Ovary (tissue), 3 donors: Measurements from ENCODE around the gene SLC6A4.

Experiments
- POLR2A ChIP-seq: fragments of 450-650 bp; IDR thresholded peaks from one replicate; pipeline ENCODE4 v1.6.1; 2017; ENCODE audit warnings: antibody characterized with exemption, mild to moderate bottlenecking, moderate library complexity
- TF ChIP-seq, protein P1 (sequence below), 3 donors: fragments of 450-650 bp in 2 of 3; fragments of 200-600 bp in 1 of 3; IDR thresholded peaks; one replicate each; pipeline versions ENCODE4 v1.5.1 to v1.8.0; 2016 to 2022; ENCODE audit warnings: antibody characterized with exemption in 3 of 3, mild to moderate bottlenecking in 1 of 3
- donor health status: DM: no; HTN: no; CAD: no.

DNA sequence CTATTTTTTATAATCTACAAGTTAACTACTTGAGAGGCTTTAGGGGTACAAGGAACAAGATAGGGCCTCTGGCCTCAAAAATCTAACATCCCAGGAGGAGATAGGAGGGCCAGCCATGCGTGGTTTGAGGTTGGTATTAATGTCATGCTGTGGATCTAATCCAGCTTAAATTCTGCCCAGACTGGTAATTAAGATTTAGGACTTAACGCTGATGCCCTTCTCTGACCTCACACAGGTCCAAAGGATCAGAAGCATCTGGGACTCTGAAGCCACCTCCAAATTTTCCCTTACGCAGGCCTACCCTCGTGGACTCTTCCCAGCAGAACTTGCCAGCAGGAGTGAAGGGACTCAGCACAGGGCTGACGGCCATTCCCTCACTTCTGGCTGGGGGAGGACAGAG lies 15.1 kb downstream of the SLC6A4 start:
- no peak for TF ChIP-seq POLR2A
- TF ChIP-seq, protein P1, sequence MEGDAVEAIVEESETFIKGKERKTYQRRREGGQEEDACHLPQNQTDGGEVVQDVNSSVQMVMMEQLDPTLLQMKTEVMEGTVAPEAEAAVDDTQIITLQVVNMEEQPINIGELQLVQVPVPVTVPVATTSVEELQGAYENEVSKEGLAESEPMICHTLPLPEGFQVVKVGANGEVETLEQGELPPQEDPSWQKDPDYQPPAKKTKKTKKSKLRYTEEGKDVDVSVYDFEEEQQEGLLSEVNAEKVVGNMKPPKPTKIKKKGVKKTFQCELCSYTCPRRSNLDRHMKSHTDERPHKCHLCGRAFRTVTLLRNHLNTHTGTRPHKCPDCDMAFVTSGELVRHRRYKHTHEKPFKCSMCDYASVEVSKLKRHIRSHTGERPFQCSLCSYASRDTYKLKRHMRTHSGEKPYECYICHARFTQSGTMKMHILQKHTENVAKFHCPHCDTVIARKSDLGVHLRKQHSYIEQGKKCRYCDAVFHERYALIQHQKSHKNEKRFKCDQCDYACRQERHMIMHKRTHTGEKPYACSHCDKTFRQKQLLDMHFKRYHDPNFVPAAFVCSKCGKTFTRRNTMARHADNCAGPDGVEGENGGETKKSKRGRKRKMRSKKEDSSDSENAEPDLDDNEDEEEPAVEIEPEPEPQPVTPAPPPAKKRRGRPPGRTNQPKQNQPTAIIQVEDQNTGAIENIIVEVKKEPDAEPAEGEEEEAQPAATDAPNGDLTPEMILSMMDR (IDR thresholded peaks at IDR 0.05) = no peak
